HCT116 (cell line): Measurements from ENCODE around the gene SRGAP3. TPM values are rescaled to one million over a fixed set of nuclear protein-coding genes. Genes with fewer than 3 reads are reported as not detected.

Source experiments
- ATAC-seq: fragments of 200-7000 bp; cut with Tn5 transposase; 2 replicates; pipeline ENCODE4 v1.9.1; 2020; ENCODE audit warnings: mild to moderate bottlenecking, moderate library complexity
- BruUV-seq: library from RNA; stranded (reverse); fragments of 400-500 nt; replicated peaks from 2 replicates; lab custom pipeline; 2021; lab: Mats Ljungman, UMichigan
- CTCF ChIA-PET: fragments of 300-600 bp; sonication (Branson Sonifier 250); formaldehyde crosslinking; loops from one replicate; lab custom pipeline; 2021; ENCODE audit warnings: antibody characterized with exemption; lab: Charles Lee
- POLR2A ChIA-PET: fragments of 300-600, 350-600 bp; sonication (Branson Sonifier 250); formaldehyde crosslinking; loops from one replicate; lab custom pipeline; 2021; ENCODE audit warnings: antibody characterized with exemption; lab: Charles Lee
- RAD21 ChIA-PET, 2 experiments: fragments of 300-600 bp; sonication (Branson Sonifier 250); formaldehyde crosslinking; loops; one replicate each; lab custom pipeline; 2023; ENCODE audit warnings: low total read pairs in 2 of 2; ENCODE audit not compliant: uncharacterized antibody in 2 of 2, unreplicated experiment in 2 of 2, low non-redundant PET in 1 of 2; lab: Charles Lee
- DNase-seq: peaks from one replicate; pipeline ENCODE4 v3.0.0-alpha.2; 2010; ENCODE audit warnings: low read depth, low spot score
- H2AFZ ChIP-seq: fragments of 200-600 bp; shearing (Covaris generic), sonication (generic); 2 replicates; pipeline ENCODE4 v1.6.1; 2017; ENCODE audit warnings: low read depth, mixed run types, mixed read lengths, antibody characterized with exemption, low read length; ENCODE audit not compliant: poor library complexity, severe bottlenecking
- H3K27ac ChIP-seq: 2 replicates; pipeline ENCODE4 v1.5.1; 2012; ENCODE audit warnings: low read depth, low read length
- H3K27me3 ChIP-seq: fragments of 200-600 bp; sonication (generic); 2 replicates; pipeline ENCODE4 v1.6.1; 2016; ENCODE audit warnings: mixed run types, low read length, mixed read lengths; ENCODE audit not compliant: insufficient read depth
- H3K36me3 ChIP-seq, 2 experiments: fragments of 200-500 bp in 1 of 2; fragments of 200-600 bp in 1 of 2; sonication (Bioruptor generic) in 1 of 2; sonication (generic) in 1 of 2; 2 replicates each; pipeline versions ENCODE4 v1.5.1 to v1.6.1; 2014 to 2016; ENCODE audit warnings: low read length in 2 of 2, inconsistent platforms in 1 of 2, mixed read lengths in 1 of 2, mixed run types in 1 of 2; ENCODE audit not compliant: insufficient read depth in 2 of 2, control insufficient read depth in 1 of 2
- H3K4me1 ChIP-seq, 2 experiments: fragments of 200-600 bp in 1 of 2; sonication (generic) in 1 of 2; 2 replicates each; pipeline versions ENCODE4 v1.5.1 to v1.6.1; 2012 to 2017; ENCODE audit warnings: low read length in 2 of 2, inconsistent platforms in 1 of 2, mild to moderate bottlenecking in 1 of 2, mixed read lengths in 1 of 2, mixed run types in 1 of 2, moderate library complexity in 1 of 2; ENCODE audit not compliant: insufficient read depth in 2 of 2, control insufficient read depth in 1 of 2
- H3K4me2 ChIP-seq: fragments of 200-600 bp; sonication (generic); 2 replicates; pipeline ENCODE4 v1.6.1; 2017; ENCODE audit warnings: mixed run types, low read length, mixed read lengths
- H3K4me3 ChIP-seq, 2 experiments: fragments of 200-600 bp in 1 of 2; sonication (generic) in 1 of 2; replicated peaks in 1 of 2; 2 replicates each; pipeline ENCODE4 v1.5.1; 2011 to 2016; ENCODE audit warnings: low read length in 2 of 2, control low read depth in 1 of 2, low read depth in 1 of 2, mild to moderate bottlenecking in 1 of 2, mixed read lengths in 1 of 2, mixed run types in 1 of 2
- H3K79me2 ChIP-seq: fragments of 200-600 bp; sonication (generic); 2 replicates; pipeline ENCODE4 v1.6.1; 2017; ENCODE audit warnings: mild to moderate bottlenecking, mixed run types, low read length, moderate library complexity, mixed read lengths; ENCODE audit not compliant: insufficient read depth
- H3K9ac ChIP-seq: fragments of 200-600 bp; sonication (generic); 2 replicates; pipeline ENCODE4 v1.6.1; 2016; ENCODE audit warnings: low read length, mixed read lengths
- H3K9me2 ChIP-seq: fragments of 200-600 bp; sonication (generic), shearing (Covaris generic); 2 replicates; pipeline ENCODE4 v1.6.1; 2017; ENCODE audit warnings: mixed run types, mild to moderate bottlenecking, moderate library complexity; ENCODE audit not compliant: insufficient read depth
- H3K9me3 ChIP-seq, 2 experiments: fragments of 200-500 bp in 1 of 2; fragments of 200-600 bp in 1 of 2; sonication (Bioruptor generic) in 1 of 2; sonication (generic) in 1 of 2; 2 replicates each; pipeline ENCODE4 v1.6.1; 2014 to 2017; ENCODE audit warnings: low read length in 2 of 2, mixed read lengths in 2 of 2, inconsistent platforms in 1 of 2, low read depth in 1 of 2, mild to moderate bottlenecking in 1 of 2, mixed run types in 1 of 2, moderate library complexity in 1 of 2; ENCODE audit not compliant: control insufficient read depth in 1 of 2, insufficient read depth in 1 of 2
- H4K20me1 ChIP-seq: fragments of 200-600 bp; sonication (generic), shearing (Covaris generic); 2 replicates; pipeline ENCODE4 v1.6.1; 2017; ENCODE audit warnings: mixed run types, mild to moderate bottlenecking, moderate library complexity; ENCODE audit not compliant: insufficient read depth
- CEBPB ChIP-seq: IDR thresholded peaks from 2 replicates; pipeline ENCODE4 v1.6.1; 2012; ENCODE audit warnings: low read depth
- CTCF ChIP-seq, 3 experiments: fragments of 200-600 bp in 1 of 3; sonication (generic) in 1 of 3; IDR thresholded peaks in 2 of 3; conservative IDR thresholded peaks in 1 of 3; 2 replicates each; pipeline ENCODE4 v1.5.1; 2012 to 2017; ENCODE audit warnings: low read depth in 2 of 3, low read length in 2 of 3, antibody characterized with exemption in 1 of 3, borderline replicate concordance in 1 of 3, control low read depth in 1 of 3, mild to moderate bottlenecking in 1 of 3, mixed read lengths in 1 of 3, mixed run types in 1 of 3, moderate library complexity in 1 of 3; ENCODE audit not compliant: insufficient read depth in 1 of 3
- EZH2phosphoT487 ChIP-seq: fragments of 200-600 bp; IDR thresholded peaks from 2 replicates; pipeline ENCODE4 v1.6.1; 2018; ENCODE audit warnings: antibody characterized with exemption, borderline replicate concordance
- FOSL1 ChIP-seq: IDR thresholded peaks from 2 replicates; pipeline ENCODE4 v1.6.1; 2012; ENCODE audit warnings: low read depth
- JUND ChIP-seq: IDR thresholded peaks from 2 replicates; pipeline ENCODE4 v1.6.1; 2012
- MAX ChIP-seq: IDR thresholded peaks from 2 replicates; pipeline ENCODE4 v1.6.1; 2012
- SIN3A ChIP-seq: IDR thresholded peaks from 2 replicates; pipeline ENCODE4 v1.6.1; 2012; ENCODE audit warnings: low read depth
- TCF7L2 ChIP-seq: IDR thresholded peaks from 2 replicates; pipeline ENCODE4 v1.7.0; 2011; ENCODE audit warnings: borderline replicate concordance, inconsistent platforms; ENCODE audit not compliant: insufficient read depth, insufficient read length; ENCODE audit errors: extremely low read depth
- YY1 ChIP-seq: IDR thresholded peaks from 2 replicates; pipeline ENCODE4 v1.6.1; 2011; ENCODE audit warnings: low read length, low read depth, moderate library complexity, mild to moderate bottlenecking; ENCODE audit not compliant: insufficient replicate concordance; ENCODE audit errors: extremely low read depth
- ZBTB33 ChIP-seq: IDR thresholded peaks from 2 replicates; pipeline ENCODE4 v1.6.1; 2011; ENCODE audit warnings: mild to moderate bottlenecking, low read length, moderate library complexity; ENCODE audit not compliant: insufficient replicate concordance; ENCODE audit errors: extremely low read depth
- ZNF274 ChIP-seq: fragments of 200-500 bp; sonication (Bioruptor generic); IDR thresholded peaks from 2 replicates; pipeline ENCODE4 v1.6.1; 2014; ENCODE audit warnings: mild to moderate bottlenecking, low read depth, low read length, inconsistent platforms
- intact Hi-C: fragments of 100-400 bp; cut with micrococcal nuclease; formaldehyde crosslinking; loops from 2 replicates; pipeline ENCODE4 v1.10.0; 2022
- total RNA-seq: library from RNA; stranded (reverse); gene quantifications from one replicate; pipeline ENCODE4 v1.2.1, GENCODE V29; 2021; ENCODE audit not compliant: unreplicated experiment
- TF ChIP-seq, protein P1 (sequence below): IDR thresholded peaks from 2 replicates; pipeline ENCODE4 v1.6.1; 2012; ENCODE audit warnings: low read depth

Gene SRGAP3
- total RNA-seq, 1 experiment from 2014 or later: 8.3 TPM

- H3K9me3 ChIP-seq: no peaks in the 10 kb centered on the region
- intact Hi-C loops: no loop called here
- no peaks in the 10 kb centered on the region for H4K20me1 ChIP-seq
- RAD21 ChIA-PET: no interaction called here
- TF ChIP-seq ZBTB33: no peak
- TF ChIP-seq YY1: no peak
- TF ChIP-seq TCF7L2: no peak
- no peak for TF ChIP-seq CEBPB
- no peak for TF ChIP-seq EZH2phosphoT487
- no peak for TF ChIP-seq SIN3A
- TF ChIP-seq JUND: no peak
- TF ChIP-seq, protein P1, sequence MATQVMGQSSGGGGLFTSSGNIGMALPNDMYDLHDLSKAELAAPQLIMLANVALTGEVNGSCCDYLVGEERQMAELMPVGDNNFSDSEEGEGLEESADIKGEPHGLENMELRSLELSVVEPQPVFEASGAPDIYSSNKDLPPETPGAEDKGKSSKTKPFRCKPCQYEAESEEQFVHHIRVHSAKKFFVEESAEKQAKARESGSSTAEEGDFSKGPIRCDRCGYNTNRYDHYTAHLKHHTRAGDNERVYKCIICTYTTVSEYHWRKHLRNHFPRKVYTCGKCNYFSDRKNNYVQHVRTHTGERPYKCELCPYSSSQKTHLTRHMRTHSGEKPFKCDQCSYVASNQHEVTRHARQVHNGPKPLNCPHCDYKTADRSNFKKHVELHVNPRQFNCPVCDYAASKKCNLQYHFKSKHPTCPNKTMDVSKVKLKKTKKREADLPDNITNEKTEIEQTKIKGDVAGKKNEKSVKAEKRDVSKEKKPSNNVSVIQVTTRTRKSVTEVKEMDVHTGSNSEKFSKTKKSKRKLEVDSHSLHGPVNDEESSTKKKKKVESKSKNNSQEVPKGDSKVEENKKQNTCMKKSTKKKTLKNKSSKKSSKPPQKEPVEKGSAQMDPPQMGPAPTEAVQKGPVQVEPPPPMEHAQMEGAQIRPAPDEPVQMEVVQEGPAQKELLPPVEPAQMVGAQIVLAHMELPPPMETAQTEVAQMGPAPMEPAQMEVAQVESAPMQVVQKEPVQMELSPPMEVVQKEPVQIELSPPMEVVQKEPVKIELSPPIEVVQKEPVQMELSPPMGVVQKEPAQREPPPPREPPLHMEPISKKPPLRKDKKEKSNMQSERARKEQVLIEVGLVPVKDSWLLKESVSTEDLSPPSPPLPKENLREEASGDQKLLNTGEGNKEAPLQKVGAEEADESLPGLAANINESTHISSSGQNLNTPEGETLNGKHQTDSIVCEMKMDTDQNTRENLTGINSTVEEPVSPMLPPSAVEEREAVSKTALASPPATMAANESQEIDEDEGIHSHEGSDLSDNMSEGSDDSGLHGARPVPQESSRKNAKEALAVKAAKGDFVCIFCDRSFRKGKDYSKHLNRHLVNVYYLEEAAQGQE: no peak
- no peak for TF ChIP-seq FOSL1
- no peak for TF ChIP-seq MAX
- TF ChIP-seq ZNF274: no peak
- TF ChIP-seq CTCF (IDR thresholded peaks at IDR 0.05 in 2 of 3, conservative IDR thresholded peaks at IDR 0.05 in 1 of 3; ENCODE audit: borderline replicate concordance in 1 of 3, insufficient read depth in 1 of 3, low read depth in 2 of 3, low read length in 2 of 3): no peak
- POLR2A ChIA-PET: no interaction called here
- no peaks in the 10 kb centered on the region for H3K9me2 ChIP-seq
- DNase-seq (no peak), ATAC-seq (no peak)
- CTCF ChIA-PET: no interaction called here
- H3K27ac ChIP-seq: no peak overlapping the region
- no peaks in the 10 kb centered on the region for H3K27me3 ChIP-seq
- no peak overlapping the region for H3K4me2 ChIP-seq
- H3K4me1 ChIP-seq: peaks cover 2 to 6% of the 10 kb centered on the region in 2 experiments
- no peak overlapping the region for H2AFZ ChIP-seq
- H3K36me3 ChIP-seq: no peaks in the 10 kb centered on the region
- no peak overlapping the region for H3K4me3 ChIP-seq
- no peaks in the 10 kb centered on the region for H3K79me2 ChIP-seq
- no TSS peak for BruUV-seq
- no peak overlapping the region for H3K9ac ChIP-seq
These were observed 79.2 kb downstream of the SRGAP3 start for GRCh38 chr3:9169956-9170850.
